Neural cell (in vitro differentiated cells): ENCODE measurements around the gene SFT2D1. TPM values are rescaled to one million over a fixed set of nuclear protein-coding genes. Genes with fewer than 3 reads are reported as not detected.

Source experiments
- H2AFZ ChIP-seq: fragments of 200-600, 300-800 bp; sonication (generic), shearing (Covaris generic); 2 replicates; pipeline ENCODE4 v1.6.0; 2014; ENCODE audit warnings: low read depth, mild to moderate bottlenecking, antibody characterized with exemption, low read length, moderate library complexity
- H3F3A ChIP-seq: fragments of 200-600 bp; shearing (Covaris generic); 2 replicates; pipeline ENCODE4 v1.6.1; 2016; ENCODE audit warnings: mild to moderate bottlenecking, moderate library complexity, mixed read lengths, antibody characterized with exemption, low read length; ENCODE audit not compliant: insufficient read depth, poor library complexity, severe bottlenecking
- H3K27ac ChIP-seq: fragments of 200-600, 300-800 bp; sonication (generic), shearing (Covaris generic); 2 replicates; pipeline ENCODE4 v1.5.1; 2014; ENCODE audit warnings: mild to moderate bottlenecking, low read length, moderate library complexity
- H3K27me3 ChIP-seq: fragments of 300-800, 200-600 bp; sonication (generic), shearing (Covaris generic); 2 replicates; pipeline ENCODE4 v1.6.0; 2014; ENCODE audit warnings: mild to moderate bottlenecking, low read depth, low read length, moderate library complexity; ENCODE audit not compliant: insufficient read depth
- H3K36me3 ChIP-seq: fragments of 300-800, 200-600 bp; sonication (generic), shearing (Covaris generic); 2 replicates; pipeline ENCODE4 v1.5.1; 2014; ENCODE audit warnings: mild to moderate bottlenecking, antibody characterized with exemption, low read length, moderate library complexity; ENCODE audit not compliant: insufficient read depth
- H3K4me2 ChIP-seq: fragments of 300-800, 200-600 bp; sonication (generic), shearing (Covaris generic); 2 replicates; pipeline ENCODE4 v1.6.0; 2014; ENCODE audit warnings: mild to moderate bottlenecking, low read length
- H3K4me3 ChIP-seq: fragments of 300-800, 200-600 bp; sonication (generic), shearing (Covaris generic); 2 replicates; pipeline ENCODE4 v1.5.1; 2014; ENCODE audit warnings: mild to moderate bottlenecking, low read length, moderate library complexity
- H3K79me2 ChIP-seq: fragments of 200-600 bp; shearing (Covaris generic); replicated peaks from 2 replicates; pipeline ENCODE4 v1.6.0; 2014; ENCODE audit warnings: mild to moderate bottlenecking, low read length, moderate library complexity; ENCODE audit not compliant: insufficient read depth
- H3K9ac ChIP-seq: fragments of 300-800, 200-600 bp; sonication (generic), shearing (Covaris generic); 2 replicates; pipeline ENCODE4 v1.6.1; 2016; ENCODE audit warnings: mild to moderate bottlenecking, low read length, mixed read lengths
- H3K9me2 ChIP-seq: fragments of 200-600 bp; shearing (Covaris generic); 2 replicates; pipeline ENCODE4 v1.6.1; 2016; ENCODE audit warnings: mild to moderate bottlenecking, low read length, mixed read lengths; ENCODE audit not compliant: insufficient read depth
- H3K9me3 ChIP-seq: fragments of 200-600, 300-800 bp; sonication (generic), shearing (Covaris generic); 2 replicates; pipeline ENCODE4 v1.6.1; 2016; ENCODE audit warnings: mild to moderate bottlenecking, mixed run types, low read length, moderate library complexity, mixed read lengths
- H4K20me1 ChIP-seq: fragments of 200-600 bp; shearing (Covaris generic); 2 replicates; pipeline ENCODE4 v1.6.1; 2016; ENCODE audit warnings: mild to moderate bottlenecking, mixed run types; ENCODE audit not compliant: insufficient read depth
- EP300 ChIP-seq: fragments of 450-650 bp; conservative IDR thresholded peaks from 2 replicates; pipeline ENCODE4 v1.6.1; 2014; ENCODE audit warnings: antibody characterized with exemption, mild to moderate bottlenecking, moderate library complexity; ENCODE audit not compliant: poor library complexity, severe bottlenecking
- TAF1 ChIP-seq: IDR thresholded peaks from 2 replicates; pipeline ENCODE4 v1.6.1; 2012; ENCODE audit warnings: low read depth
- polyA plus RNA-seq: library from polyadenylated mRNA; depleted of rRNA; stranded (reverse); fragments of >200 nt; gene quantifications from 2 replicates; pipeline ENCODE4 v1.2.3, GENCODE V29; 2014
- TF ChIP-seq, protein P1 (sequence below): IDR thresholded peaks from 2 replicates; pipeline ENCODE4 v1.6.1; 2012; ENCODE audit warnings: borderline replicate concordance
- TF ChIP-seq, protein P2 (sequence below): fragments of 450-650 bp; IDR thresholded peaks from 2 replicates; pipeline ENCODE4 v1.5.1; 2014; ENCODE audit warnings: antibody characterized with exemption, mild to moderate bottlenecking, moderate library complexity; ENCODE audit not compliant: poor library complexity, severe bottlenecking

Gene SFT2D1
- polyA plus RNA-seq, 1 donor from 2014 or later: 81.7 TPM

DNA sequence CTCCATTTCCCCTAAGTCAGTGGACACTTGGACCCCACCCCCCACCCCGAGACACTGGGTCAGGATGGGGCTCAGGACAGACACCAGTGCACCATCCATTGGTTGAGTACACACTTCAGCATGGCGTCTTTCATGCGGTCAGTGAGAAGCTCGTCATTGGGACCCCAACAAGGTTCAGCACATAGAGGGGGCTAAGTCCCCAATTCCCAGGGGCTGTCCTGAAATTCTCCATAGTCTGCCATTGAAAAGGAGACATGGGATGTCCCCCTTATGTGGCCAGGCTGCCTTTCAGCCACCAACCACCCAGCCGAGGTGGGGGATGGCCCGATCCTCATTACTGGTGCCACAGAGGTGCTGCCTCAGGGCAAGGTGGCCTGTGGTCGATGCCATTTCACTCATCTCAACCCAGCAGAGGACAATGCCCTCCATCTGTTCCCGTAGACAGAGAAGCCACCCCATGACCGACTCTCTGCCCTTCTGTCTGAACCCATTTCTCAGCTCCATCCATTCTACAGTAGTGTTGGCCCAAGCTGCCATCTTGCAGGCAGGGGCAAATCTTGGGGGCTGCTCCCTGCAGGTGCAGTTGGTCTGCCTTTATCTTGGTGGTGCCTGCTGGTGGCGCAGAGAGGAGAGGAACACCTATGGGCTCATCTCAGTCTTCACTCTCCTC lies 71.5 kb downstream of the SFT2D1 start:
- Histone ChIP-seq H3K27ac (no peak overlapping the region), H3K4me3 (no peak overlapping the region), H3K9ac (no peak overlapping the region), H2AFZ (no peak overlapping the region), H3K4me2 (no peak overlapping the region), H3K79me2 (no peaks in the 10 kb centered on the region), H3K9me3 (no peaks in the 10 kb centered on the region), H3K27me3 (no peaks in the 10 kb centered on the region), H3K36me3 (no peaks in the 10 kb centered on the region), H3K9me2 (no peaks in the 10 kb centered on the region), H3F3A (no peaks in the 10 kb centered on the region), H4K20me1 (no peaks in the 10 kb centered on the region)
- TF ChIP-seq EP300 (no peak), TAF1 (no peak)
- TF ChIP-seq, protein P1, sequence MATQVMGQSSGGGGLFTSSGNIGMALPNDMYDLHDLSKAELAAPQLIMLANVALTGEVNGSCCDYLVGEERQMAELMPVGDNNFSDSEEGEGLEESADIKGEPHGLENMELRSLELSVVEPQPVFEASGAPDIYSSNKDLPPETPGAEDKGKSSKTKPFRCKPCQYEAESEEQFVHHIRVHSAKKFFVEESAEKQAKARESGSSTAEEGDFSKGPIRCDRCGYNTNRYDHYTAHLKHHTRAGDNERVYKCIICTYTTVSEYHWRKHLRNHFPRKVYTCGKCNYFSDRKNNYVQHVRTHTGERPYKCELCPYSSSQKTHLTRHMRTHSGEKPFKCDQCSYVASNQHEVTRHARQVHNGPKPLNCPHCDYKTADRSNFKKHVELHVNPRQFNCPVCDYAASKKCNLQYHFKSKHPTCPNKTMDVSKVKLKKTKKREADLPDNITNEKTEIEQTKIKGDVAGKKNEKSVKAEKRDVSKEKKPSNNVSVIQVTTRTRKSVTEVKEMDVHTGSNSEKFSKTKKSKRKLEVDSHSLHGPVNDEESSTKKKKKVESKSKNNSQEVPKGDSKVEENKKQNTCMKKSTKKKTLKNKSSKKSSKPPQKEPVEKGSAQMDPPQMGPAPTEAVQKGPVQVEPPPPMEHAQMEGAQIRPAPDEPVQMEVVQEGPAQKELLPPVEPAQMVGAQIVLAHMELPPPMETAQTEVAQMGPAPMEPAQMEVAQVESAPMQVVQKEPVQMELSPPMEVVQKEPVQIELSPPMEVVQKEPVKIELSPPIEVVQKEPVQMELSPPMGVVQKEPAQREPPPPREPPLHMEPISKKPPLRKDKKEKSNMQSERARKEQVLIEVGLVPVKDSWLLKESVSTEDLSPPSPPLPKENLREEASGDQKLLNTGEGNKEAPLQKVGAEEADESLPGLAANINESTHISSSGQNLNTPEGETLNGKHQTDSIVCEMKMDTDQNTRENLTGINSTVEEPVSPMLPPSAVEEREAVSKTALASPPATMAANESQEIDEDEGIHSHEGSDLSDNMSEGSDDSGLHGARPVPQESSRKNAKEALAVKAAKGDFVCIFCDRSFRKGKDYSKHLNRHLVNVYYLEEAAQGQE: no peak
- TF ChIP-seq, protein P2, sequence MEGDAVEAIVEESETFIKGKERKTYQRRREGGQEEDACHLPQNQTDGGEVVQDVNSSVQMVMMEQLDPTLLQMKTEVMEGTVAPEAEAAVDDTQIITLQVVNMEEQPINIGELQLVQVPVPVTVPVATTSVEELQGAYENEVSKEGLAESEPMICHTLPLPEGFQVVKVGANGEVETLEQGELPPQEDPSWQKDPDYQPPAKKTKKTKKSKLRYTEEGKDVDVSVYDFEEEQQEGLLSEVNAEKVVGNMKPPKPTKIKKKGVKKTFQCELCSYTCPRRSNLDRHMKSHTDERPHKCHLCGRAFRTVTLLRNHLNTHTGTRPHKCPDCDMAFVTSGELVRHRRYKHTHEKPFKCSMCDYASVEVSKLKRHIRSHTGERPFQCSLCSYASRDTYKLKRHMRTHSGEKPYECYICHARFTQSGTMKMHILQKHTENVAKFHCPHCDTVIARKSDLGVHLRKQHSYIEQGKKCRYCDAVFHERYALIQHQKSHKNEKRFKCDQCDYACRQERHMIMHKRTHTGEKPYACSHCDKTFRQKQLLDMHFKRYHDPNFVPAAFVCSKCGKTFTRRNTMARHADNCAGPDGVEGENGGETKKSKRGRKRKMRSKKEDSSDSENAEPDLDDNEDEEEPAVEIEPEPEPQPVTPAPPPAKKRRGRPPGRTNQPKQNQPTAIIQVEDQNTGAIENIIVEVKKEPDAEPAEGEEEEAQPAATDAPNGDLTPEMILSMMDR: no peak

Other genes starting within 250 kb of the SFT2D1 start
- gene TBXT, start 174.7 kb downstream of the SFT2D1 start, polyA plus RNA-seq: not detected in 2 replicates
- not detected in 2 replicates for gene PRR18, start 34.2 kb downstream of the SFT2D1 start, polyA plus RNA-seq
- 88.8 and 112 TPM in 2 replicates for gene MPC1, start 40.4 kb upstream of the SFT2D1 start, polyA plus RNA-seq
- gene RAMACL, start 244.1 kb upstream of the SFT2D1 start, polyA plus RNA-seq: 1.6 and 1.9 TPM in 2 replicates